Lower leg skin (tissue), 3 donors: ENCODE results near the gene DCX.

Source experiments
- CTCF ChIP-seq, 3 donors: fragments of 450-650 bp; IDR thresholded peaks; one replicate each; pipeline ENCODE4 v1.5.1; 2016; ENCODE audit warnings: antibody characterized with exemption in 3 of 3, mild to moderate bottlenecking in 3 of 3, moderate library complexity in 2 of 3
- POLR2A ChIP-seq, 2 donors: fragments of 450-650 bp; IDR thresholded peaks; one replicate each; pipeline ENCODE4 v1.6.1; 2016 to 2017; ENCODE audit warnings: antibody characterized with exemption in 2 of 2, mild to moderate bottlenecking in 1 of 2, moderate library complexity in 1 of 2

GRCh38 chrX:111282991-111283390 is 129.0 kb downstream of the DCX start:
- TF ChIP-seq CTCF (IDR thresholded peaks at IDR 0.05) (no peak), POLR2A (IDR thresholded peaks at IDR 0.05) (no peak)
